ENCODE data around the gene KRTAP12-2.
"Not testable (repeated sequence)": the region's sequence is repeated elsewhere in the genome, so short reads cannot be mapped to it uniquely, and the experiment has no call there.

The KRTAP12-2 gene

DNA sequence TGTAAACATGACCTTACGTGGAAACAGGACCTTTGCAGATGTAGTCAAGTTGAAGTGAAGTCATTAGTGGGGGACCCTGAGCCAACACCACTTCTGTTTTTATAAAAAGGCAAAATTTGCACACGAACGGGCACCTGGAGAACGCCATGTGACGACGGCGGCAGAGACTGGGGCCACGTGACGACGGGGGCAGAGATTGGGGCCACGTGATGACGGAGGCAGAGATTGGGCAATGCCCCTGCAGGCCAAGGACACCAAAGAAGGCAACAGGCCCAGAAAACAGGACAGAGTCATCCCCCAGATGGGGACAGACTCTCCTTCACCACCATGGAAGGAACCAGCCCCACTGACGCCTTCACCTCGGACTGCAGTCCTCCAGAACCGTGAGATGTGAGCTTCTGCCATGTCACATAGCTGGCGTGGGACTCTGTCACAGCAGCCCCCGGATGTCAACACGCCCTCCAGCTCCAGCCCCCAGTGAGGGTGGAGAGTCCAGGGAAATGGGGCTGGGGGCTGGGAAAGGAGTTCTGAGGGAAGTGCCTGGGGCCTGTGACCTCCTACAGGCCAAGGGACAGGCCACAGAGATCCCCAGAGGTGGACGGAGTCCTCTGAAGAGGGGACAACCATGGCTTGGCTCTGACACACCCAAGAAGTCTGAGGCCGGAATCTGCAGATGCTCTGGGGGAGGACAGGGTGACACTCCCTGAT lies 16.3 kb downstream of the KRTAP12-2 start:
- DNase-seq (ENCODE audit: low read depth): no peak

DNA sequence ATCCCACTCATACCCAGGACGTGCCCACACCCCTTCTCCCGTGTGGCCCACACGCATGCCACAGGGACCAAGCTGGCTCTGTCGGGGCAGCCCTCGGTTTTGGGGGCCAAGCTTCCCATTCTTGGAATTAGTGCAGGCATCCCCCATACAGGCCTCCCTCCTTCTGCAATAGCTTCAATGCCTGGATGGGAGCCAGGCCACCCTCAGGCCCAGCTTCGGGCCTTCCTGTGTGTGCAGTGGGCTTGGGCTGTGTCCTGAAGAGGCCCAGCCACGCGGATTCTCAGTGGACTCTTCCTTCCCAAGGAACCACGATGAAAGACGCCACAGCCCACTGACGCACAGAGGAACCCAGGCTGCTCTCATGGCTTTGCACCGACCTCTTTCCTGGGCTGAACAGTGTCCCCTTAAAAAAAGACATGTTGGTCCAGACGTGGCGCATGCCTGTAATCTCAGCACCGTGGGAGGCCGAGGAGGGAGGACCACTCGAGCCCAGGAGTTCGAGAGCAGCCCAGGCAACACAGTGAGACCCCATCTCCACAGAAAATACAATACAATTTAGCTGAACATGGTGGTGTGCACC lies 17.1 kb downstream of the KRTAP12-2 start:
- DNase-seq (ENCODE audit: low read depth): no peak

DNA sequence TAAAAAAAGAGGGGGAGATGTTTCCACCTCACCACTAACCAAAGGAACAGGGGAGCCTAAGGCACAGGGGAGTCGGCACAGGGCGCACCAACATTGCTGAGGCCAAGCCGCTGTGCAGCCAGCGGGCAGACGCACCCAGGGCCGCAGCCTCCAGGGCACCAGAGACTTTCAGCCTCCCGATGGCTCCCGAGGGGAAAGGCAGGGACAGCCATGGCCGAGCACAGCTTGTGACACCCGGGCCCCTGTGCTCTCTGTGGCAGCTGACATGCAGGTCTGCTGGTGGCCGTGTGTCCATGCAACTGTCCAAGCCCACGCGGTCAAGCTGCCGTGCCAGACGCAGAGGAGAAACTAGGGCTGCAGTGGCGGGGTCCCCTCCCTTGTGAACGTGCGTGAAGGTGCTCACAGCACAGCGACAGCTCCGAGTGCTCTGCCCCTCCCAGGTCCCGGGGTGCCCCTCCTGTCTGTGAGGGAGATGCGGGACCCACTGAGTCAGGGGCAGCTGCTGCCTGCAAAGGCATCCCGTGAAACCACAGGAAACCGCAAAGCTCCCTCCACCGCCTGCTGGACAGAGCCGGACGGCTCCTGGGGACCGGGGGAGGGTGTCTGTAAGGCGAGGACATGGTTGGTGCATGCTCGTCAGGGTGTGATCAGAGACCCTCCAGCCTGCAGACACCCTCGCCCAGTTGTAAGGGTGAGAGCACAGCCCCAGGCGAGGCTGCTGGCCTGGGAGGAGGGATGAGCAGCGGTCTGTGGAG lies 18.0 kb downstream of the KRTAP12-2 start:
- DNase-seq (ENCODE audit: low read depth): no peak

- no peak for DNase-seq (ENCODE audit: low read depth)
Measured at GRCh38 chr21:44647222-44647552, 19.5 kb downstream of the KRTAP12-2 start.

GRCh38 chr21:44646366-44647221 lies 20.1 kb downstream of the KRTAP12-2 start, which contains the start of gene KRTAP10-11:
KRTAP10-11 (plus strand) TSS chr21:44646414; CDS start chr21:44646459, 45 bp downstream.
- not testable (repeated sequence) for DNase-seq (ENCODE audit: low read depth)

DNA sequence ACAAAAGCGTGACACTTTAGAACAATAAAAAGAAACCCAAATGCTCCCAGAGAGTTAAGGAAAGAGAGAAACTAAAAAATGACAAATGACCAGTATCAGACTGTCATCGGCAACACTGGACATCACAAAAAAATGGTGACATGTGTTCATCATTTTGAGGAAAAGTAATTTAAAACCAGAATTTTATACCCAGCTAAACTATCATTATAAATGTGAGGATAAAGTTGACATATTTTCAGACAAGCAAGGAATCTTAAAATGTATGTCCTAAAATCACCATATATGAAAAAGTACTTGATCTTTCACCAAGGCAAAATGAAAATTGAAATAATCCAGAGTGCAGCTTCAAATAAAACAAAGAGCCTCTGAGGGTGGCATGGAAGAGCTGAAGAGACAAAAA lies 21.8 kb downstream of the KRTAP12-2 start:
- no peak for DNase-seq (ENCODE audit: low read depth)

GRCh38 chr21:44643741-44644310 lies 22.9 kb downstream of the KRTAP12-2 start:
- DNase-seq (ENCODE audit: low read depth): no peak

DNA sequence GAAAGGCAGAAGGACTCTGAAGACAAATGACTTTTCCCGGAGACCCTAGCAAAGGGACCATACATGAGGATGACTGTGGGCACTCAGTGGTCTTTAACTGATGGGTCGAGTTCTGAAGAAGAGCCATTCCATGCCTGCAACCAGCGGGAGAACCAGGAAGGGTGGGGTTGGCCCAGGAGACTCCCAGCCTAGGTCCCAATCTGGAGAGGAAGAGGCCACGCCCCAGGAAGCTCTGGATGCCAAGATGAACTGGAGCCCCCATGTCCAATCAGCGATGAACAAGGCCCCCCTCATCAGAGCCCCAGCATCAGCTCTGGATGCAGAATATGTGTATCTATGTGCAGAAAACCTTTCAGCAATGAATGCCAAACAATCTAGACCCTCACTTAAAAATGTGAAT lies 26.0 kb downstream of the KRTAP12-2 start:
- DNase-seq (ENCODE audit: low read depth): no peak

GRCh38 chr21:44639331-44639655 lies 27.4 kb downstream of the KRTAP12-2 start:
- DNase-seq (ENCODE audit: low read depth): no peak

DNA sequence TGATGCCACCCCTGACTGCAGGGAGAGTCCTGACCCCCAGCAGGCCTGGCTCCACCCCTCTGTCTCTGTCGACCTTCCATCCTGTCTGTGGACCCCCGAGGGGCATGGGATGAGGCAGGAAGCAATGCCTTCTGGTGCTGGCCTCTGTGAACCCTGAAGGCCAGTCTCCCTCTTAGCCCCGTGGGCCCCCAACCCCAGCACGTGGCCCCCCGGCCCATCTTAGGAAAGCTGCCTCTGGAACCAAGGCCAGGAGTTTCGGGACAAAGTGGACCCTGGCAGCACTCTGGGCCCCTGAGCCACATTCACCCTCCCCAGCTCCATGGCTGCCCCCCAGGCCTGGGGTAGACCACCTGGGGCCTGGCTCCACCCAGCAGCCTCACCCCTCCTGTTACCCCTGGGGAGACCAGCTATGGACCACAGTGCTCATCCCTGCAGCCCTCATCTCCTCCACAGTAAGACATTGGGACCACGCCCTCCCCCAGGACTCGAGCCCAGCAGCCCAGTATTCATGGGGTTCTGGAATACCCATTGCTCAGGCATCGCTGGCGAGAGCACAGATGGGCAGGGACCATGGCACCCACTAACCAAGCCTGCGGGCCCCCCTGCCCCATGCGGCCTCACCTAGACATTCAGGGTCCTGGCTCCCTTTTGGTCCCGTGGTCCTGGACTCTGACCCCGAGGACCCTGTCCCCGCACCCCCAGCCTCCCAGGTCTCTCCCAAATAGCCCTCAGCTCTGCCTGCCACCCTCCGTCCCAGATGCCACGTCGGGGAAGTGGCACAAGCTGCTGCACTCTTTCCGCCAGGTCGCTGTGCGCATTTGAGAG lies 28.0 kb downstream of the KRTAP12-2 start:
- not testable (repeated sequence) for DNase-seq (ENCODE audit: low read depth)

GRCh38 chr21:44637851-44638348 lies 28.8 kb downstream of the KRTAP12-2 start:
- DNase-seq (ENCODE audit: low read depth): not testable (repeated sequence)

DNA sequence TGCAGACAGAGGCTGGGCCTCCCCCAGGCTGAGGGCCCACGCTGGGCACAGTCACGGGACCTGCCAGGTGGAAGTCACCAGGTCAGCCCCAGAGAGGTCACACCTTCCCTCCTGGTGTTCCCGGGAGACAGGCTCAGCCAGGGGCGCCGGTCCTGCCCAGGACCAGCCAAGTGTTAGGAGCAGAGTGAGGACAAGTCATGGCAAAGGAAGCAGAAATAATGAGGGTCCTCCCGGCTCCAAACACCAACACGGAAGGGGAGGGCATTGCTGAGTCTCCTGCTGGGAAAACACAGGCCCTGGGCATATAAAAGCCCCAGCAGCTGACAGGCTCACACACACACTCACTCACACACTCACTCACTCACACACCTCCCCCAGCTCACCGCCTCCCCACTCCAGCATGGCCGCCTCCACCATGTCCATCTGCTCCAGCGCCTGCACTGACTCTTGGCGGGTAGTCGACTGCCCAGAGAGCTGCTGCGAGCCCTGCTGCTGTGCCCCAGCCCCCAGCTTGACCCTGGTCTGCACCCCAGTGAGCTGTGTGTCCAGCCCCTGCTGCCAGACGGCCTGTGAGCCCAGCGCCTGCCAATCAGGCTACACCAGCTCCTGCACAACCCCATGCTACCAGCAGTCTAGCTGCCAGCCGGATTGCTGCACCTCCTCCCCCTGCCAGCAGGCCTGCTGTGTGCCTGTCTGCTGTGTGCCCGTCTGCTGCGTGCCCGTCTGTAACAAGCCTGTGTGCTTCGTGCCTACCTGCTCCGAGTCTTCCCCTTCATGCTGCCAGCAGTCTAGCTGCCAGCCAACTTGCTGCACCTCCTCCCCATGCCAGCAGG lies 29.5 kb downstream of the KRTAP12-2 start, which contains the start of gene KRTAP10-10:
Gene KRTAP10-10 (plus strand): TSS at position 339 of the 833 bp plus-strand sequence. CDS start 62 bp downstream, at position 401.
- DNase-seq (ENCODE audit: low read depth): no peak

GRCh38 chr21:44636209-44637017 lies 30.3 kb downstream of the KRTAP12-2 start:
- DNase-seq (ENCODE audit: low read depth): no peak

DNA sequence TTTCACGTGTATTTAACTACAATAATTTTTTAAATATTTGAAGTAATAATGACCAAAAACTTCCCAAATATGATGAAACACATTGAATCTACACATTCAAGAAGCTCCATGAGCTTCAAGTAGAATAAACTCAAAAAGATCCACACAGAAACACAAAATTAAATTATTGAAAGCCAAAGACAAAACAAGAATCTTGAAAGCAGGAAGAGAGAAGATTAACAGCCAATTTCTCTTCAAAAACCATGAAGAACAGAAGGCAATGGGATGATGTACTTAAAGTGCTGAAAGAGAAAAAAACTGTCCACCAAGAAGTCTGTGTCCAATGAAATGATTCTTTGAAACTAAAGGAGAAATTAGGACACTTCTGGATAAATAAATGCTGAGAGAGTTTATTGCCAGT lies 34.7 kb downstream of the KRTAP12-2 start:
- DNase-seq (ENCODE audit: low read depth): no peak

- DNase-seq (ENCODE audit: low read depth): no peak
Measured at GRCh38 chr21:44630440-44630839, 36.3 kb downstream of the KRTAP12-2 start.

GRCh38 chr21:44628707-44629391 lies 37.9 kb downstream of the KRTAP12-2 start:
- DNase-seq (ENCODE audit: low read depth): no peak

DNA sequence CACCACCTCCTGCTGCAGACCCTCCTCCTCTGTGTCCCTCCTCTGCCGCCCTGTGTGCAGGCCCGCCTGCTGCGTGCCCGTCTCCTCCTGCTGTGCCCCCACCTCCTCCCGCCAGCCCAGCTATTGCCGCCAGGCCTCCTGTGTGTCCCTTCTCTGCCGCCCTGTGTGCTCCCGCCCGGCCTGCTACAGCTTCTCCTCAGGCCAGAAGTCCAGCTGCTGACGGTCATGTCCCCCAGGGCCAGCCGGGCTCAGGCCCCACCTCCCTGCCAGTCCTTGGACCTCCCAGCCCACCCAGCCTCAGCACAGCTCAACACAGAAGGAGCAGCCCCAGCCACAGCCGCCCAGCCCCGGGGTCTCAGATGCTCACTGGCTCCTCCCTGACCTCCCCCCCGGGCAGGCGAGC lies 38.9 kb downstream of the KRTAP12-2 start:
- not testable (repeated sequence) for DNase-seq (ENCODE audit: low read depth)

- not testable (repeated sequence) for DNase-seq (ENCODE audit: low read depth)
Measured at GRCh38 chr21:44627181-44627822, 39.4 kb downstream of the KRTAP12-2 start.
